SK-N-SH treated with all-trans-retinoic acid at 6 μM for 48 hours (cell line): ENCODE data around the gene CDHR4.

ENCODE experiments used
- ATAC-seq: fragments of 200-7000 bp; cut with Tn5 transposase; 3 replicates; pipeline ENCODE4 v1.9.1; 2020; ENCODE audit warnings: mild to moderate bottlenecking, moderate library complexity
- ARNTL ChIP-seq: fragments of 450-650 bp; formaldehyde crosslinking; IDR thresholded peaks from 2 replicates; pipeline ENCODE4 v1.5.0; 2020; ENCODE audit warnings: low read depth, mild to moderate bottlenecking, moderate library complexity, borderline replicate concordance
- BACH2 ChIP-seq: fragments of 250-450 bp; sonication (Bioruptor Pico); IDR thresholded peaks from 2 replicates; pipeline ENCODE4 v1.9.0; 2021; ENCODE audit warnings: mild to moderate bottlenecking, borderline replicate concordance
- CSDC2 ChIP-seq: fragments of 250-450 bp; sonication (Bioruptor Pico); IDR thresholded peaks from 2 replicates; pipeline ENCODE4 v1.5.0; 2020; ENCODE audit warnings: mild to moderate bottlenecking, moderate library complexity
- CSRNP3 ChIP-seq: fragments of 250-450 bp; sonication (Bioruptor Pico); IDR thresholded peaks from 2 replicates; pipeline ENCODE4 v1.5.1; 2021; ENCODE audit warnings: mild to moderate bottlenecking, moderate library complexity
- GLIS3 ChIP-seq: fragments of 250-450 bp; sonication (Bioruptor Pico); IDR thresholded peaks from 2 replicates; pipeline ENCODE4 v1.5.0; 2020; ENCODE audit warnings: mild to moderate bottlenecking, moderate library complexity
- ISL1 ChIP-seq: fragments of 250-450 bp; sonication (Bioruptor Pico); IDR thresholded peaks from 2 replicates; pipeline ENCODE4 v2.1.2; 2022; ENCODE audit warnings: mild to moderate bottlenecking, moderate library complexity
- OSR1 ChIP-seq: fragments of 250-450 bp; sonication (Bioruptor Pico); IDR thresholded peaks from 2 replicates; pipeline ENCODE4 v1.8.0; 2022; ENCODE audit warnings: moderate library complexity, mild to moderate bottlenecking, inconsistent platforms
- PPARA ChIP-seq: fragments of 250-450 bp; sonication (Bioruptor Pico); IDR thresholded peaks from 2 replicates; pipeline ENCODE4 v1.5.0; 2020; ENCODE audit warnings: mild to moderate bottlenecking, borderline replicate concordance
- RARB ChIP-seq: fragments of 250-450 bp; sonication (Bioruptor Pico); IDR thresholded peaks from 2 replicates; pipeline ENCODE4 v1.8.0; 2021; ENCODE audit warnings: mild to moderate bottlenecking, moderate library complexity
- SNAI2 ChIP-seq: fragments of 250-450 bp; sonication (Bioruptor Pico); IDR thresholded peaks from 2 replicates; pipeline ENCODE4 v1.5.0; 2020; ENCODE audit warnings: mild to moderate bottlenecking, moderate library complexity
- TOX ChIP-seq: fragments of 250-450 bp; sonication (Bioruptor Pico); IDR thresholded peaks from 2 replicates; pipeline ENCODE4 v1.8.0; 2021; ENCODE audit warnings: mild to moderate bottlenecking, moderate library complexity, borderline replicate concordance
- ZC3H10 ChIP-seq: fragments of 250-450 bp; sonication (Bioruptor Pico); IDR thresholded peaks from 2 replicates; pipeline ENCODE4 v1.5.1; 2021; ENCODE audit warnings: mild to moderate bottlenecking, moderate library complexity
- ZFP30 ChIP-seq: fragments of 450-650 bp; formaldehyde crosslinking; IDR thresholded peaks from 2 replicates; pipeline ENCODE4 v1.5.0; 2022; ENCODE audit warnings: mild to moderate bottlenecking, moderate library complexity
- ZNF70 ChIP-seq: fragments of 450-650 bp; formaldehyde crosslinking; IDR thresholded peaks from 2 replicates; pipeline ENCODE4 v1.5.0; 2020; ENCODE audit warnings: mild to moderate bottlenecking, moderate library complexity
- ZNF8 ChIP-seq: fragments of 450-650 bp; formaldehyde crosslinking; IDR thresholded peaks from 2 replicates; pipeline ENCODE4 v1.5.0; 2020; ENCODE audit warnings: mild to moderate bottlenecking, moderate library complexity
- TF ChIP-seq, protein P1 (sequence below): fragments of 250-450 bp; sonication (Bioruptor Pico); IDR thresholded peaks from 2 replicates; pipeline ENCODE4 v1.8.0; 2020; ENCODE audit warnings: mild to moderate bottlenecking, moderate library complexity, borderline replicate concordance
- TF ChIP-seq, protein P2 (sequence below): fragments of 250-450 bp; sonication (Bioruptor Pico); IDR thresholded peaks from 2 replicates; pipeline ENCODE4 v1.8.0; 2021; ENCODE audit warnings: low read depth, mild to moderate bottlenecking, moderate library complexity, borderline replicate concordance
- TF ChIP-seq, protein P3 (sequence below): fragments of 250-450 bp; sonication (Bioruptor Pico); IDR thresholded peaks from 2 replicates; pipeline ENCODE4 v1.5.0; 2020; ENCODE audit warnings: mild to moderate bottlenecking, moderate library complexity
- TF ChIP-seq, protein P4 (sequence below): fragments of 250-450 bp; sonication (Bioruptor Pico); IDR thresholded peaks from 2 replicates; pipeline ENCODE4 v1.5.1; 2020; ENCODE audit warnings: low read depth, mild to moderate bottlenecking, moderate library complexity

The CDHR4 gene

DNA sequence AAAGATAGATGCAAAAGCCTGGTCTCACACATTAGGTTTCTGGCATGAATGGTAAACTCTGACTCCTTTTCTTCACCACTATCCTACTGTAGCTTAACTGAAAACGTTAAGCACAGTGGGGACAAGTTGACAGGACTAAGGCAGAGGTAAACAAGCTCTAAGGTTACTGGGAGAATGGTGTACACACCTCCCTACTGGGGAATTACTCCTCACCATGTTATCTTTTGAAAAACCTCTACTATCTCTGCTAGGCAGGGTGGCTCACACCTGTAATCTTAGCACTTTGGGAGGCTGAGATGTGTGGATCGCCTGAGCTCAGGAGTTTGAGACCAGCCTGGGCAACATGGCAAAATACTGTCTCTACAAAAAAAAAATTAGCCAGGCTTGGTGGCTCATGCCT, 42.5 kb downstream of the CDHR4 start (continued):
- TF ChIP-seq, protein P1, sequence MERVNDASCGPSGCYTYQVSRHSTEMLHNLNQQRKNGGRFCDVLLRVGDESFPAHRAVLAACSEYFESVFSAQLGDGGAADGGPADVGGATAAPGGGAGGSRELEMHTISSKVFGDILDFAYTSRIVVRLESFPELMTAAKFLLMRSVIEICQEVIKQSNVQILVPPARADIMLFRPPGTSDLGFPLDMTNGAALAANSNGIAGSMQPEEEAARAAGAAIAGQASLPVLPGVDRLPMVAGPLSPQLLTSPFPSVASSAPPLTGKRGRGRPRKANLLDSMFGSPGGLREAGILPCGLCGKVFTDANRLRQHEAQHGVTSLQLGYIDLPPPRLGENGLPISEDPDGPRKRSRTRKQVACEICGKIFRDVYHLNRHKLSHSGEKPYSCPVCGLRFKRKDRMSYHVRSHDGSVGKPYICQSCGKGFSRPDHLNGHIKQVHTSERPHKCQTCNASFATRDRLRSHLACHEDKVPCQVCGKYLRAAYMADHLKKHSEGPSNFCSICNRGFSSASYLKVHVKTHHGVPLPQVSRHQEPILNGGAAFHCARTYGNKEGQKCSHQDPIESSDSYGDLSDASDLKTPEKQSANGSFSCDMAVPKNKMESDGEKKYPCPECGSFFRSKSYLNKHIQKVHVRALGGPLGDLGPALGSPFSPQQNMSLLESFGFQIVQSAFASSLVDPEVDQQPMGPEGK (CRISPR knock-in tag), result no peak
- TF ChIP-seq ZFP30 (CRISPR knock-in tag) (no peak), CSDC2 (no peak), SNAI2 (no peak), ZNF8 (CRISPR knock-in tag) (no peak), ZNF70 (CRISPR knock-in tag) (no peak)

DNA sequence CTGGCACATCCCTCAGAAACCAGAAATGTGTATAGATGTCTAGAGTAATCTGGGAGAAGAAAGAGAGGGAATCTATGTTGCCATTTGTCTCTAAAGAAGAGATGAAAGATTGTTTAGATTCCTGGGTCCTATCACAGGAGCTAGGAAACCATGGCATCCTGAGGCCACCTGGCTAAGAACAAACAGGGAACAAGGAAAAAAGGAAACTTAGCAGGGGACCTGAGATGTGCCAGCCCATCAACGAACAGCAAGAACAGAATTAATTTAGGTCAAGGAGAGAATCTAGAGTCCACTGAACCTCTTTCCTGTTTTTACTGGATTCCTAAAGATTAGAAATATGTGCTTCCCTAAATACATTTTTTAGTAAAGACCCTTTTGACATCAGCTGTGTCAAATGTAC, 43.6 kb downstream of the CDHR4 start:
- no peak for ATAC-seq
- TF ChIP-seq SNAI2 (no peak), ARNTL (CRISPR knock-in tag) (no peak), CSDC2 (no peak), RARB (CRISPR knock-in tag) (no peak), OSR1 (no peak), ZC3H10 (no peak), CSRNP3 (no peak), TOX (no peak), ZNF8 (CRISPR knock-in tag) (no peak), PPARA (CRISPR knock-in tag) (no peak)
- TF ChIP-seq, protein P2, sequence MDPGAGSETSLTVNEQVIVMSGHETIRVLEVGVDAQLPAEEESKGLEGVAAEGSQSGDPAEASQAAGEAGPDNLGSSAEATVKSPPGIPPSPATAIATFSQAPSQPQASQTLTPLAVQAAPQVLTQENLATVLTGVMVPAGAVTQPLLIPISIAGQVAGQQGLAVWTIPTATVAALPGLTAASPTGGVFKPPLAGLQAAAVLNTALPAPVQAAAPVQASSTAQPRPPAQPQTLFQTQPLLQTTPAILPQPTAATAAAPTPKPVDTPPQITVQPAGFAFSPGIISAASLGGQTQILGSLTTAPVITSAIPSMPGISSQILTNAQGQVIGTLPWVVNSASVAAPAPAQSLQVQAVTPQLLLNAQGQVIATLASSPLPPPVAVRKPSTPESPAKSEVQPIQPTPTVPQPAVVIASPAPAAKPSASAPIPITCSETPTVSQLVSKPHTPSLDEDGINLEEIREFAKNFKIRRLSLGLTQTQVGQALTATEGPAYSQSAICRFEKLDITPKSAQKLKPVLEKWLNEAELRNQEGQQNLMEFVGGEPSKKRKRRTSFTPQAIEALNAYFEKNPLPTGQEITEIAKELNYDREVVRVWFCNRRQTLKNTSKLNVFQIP, result no peak
- TF ChIP-seq, protein P3, sequence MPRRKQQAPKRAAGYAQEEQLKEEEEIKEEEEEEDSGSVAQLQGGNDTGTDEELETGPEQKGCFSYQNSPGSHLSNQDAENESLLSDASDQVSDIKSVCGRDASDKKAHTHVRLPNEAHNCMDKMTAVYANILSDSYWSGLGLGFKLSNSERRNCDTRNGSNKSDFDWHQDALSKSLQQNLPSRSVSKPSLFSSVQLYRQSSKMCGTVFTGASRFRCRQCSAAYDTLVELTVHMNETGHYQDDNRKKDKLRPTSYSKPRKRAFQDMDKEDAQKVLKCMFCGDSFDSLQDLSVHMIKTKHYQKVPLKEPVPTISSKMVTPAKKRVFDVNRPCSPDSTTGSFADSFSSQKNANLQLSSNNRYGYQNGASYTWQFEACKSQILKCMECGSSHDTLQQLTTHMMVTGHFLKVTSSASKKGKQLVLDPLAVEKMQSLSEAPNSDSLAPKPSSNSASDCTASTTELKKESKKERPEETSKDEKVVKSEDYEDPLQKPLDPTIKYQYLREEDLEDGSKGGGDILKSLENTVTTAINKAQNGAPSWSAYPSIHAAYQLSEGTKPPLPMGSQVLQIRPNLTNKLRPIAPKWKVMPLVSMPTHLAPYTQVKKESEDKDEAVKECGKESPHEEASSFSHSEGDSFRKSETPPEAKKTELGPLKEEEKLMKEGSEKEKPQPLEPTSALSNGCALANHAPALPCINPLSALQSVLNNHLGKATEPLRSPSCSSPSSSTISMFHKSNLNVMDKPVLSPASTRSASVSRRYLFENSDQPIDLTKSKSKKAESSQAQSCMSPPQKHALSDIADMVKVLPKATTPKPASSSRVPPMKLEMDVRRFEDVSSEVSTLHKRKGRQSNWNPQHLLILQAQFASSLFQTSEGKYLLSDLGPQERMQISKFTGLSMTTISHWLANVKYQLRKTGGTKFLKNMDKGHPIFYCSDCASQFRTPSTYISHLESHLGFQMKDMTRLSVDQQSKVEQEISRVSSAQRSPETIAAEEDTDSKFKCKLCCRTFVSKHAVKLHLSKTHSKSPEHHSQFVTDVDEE (CRISPR knock-in tag), result no peak
- TF ChIP-seq, protein P4, sequence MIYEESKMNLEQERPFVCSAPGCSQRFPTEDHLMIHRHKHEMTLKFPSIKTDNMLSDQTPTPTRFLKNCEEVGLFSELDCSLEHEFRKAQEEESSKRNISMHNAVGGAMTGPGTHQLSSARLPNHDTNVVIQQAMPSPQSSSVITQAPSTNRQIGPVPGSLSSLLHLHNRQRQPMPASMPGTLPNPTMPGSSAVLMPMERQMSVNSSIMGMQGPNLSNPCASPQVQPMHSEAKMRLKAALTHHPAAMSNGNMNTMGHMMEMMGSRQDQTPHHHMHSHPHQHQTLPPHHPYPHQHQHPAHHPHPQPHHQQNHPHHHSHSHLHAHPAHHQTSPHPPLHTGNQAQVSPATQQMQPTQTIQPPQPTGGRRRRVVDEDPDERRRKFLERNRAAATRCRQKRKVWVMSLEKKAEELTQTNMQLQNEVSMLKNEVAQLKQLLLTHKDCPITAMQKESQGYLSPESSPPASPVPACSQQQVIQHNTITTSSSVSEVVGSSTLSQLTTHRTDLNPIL (CRISPR knock-in tag), result no peak
- TF ChIP-seq, protein P1 (CRISPR knock-in tag), result no peak

DNA sequence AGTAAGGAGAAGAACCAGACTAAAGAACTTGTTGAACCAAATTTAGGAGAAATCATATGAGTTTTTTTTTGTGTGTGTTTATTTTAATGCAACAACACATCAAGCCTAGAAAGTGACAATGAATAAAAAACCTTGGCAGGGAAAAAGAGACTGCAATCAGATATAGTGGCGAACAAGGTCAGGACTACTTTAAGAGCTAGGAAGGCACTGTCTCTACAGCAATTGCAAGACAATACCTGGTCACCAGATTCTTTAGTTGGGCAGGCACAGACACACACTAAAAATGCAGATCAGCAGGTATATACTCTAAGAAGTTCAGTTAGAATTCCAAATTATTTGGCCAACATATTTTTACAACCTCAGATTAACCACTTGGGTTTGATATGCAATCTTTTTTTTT, 45.1 kb downstream of the CDHR4 start:
- no peak for TF ChIP-seq ZNF70 (CRISPR knock-in tag)
- no peak for TF ChIP-seq BACH2 (CRISPR knock-in tag)
- no peak for TF ChIP-seq PPARA (CRISPR knock-in tag)
- no peak for TF ChIP-seq ISL1 (CRISPR knock-in tag)
- TF ChIP-seq GLIS3 (CRISPR knock-in tag), result no peak
- TF ChIP-seq ARNTL (CRISPR knock-in tag), result no peak
- no peak for TF ChIP-seq RARB (CRISPR knock-in tag)
- no peak for ATAC-seq
